ENCODE measurements around the gene SLTM.

- TF ChIP-seq CTCF (IDR thresholded peaks at IDR 0.05; ENCODE audit: insufficient read depth, low read depth, low read length) (no peak), EZH2 (IDR thresholded peaks at IDR 0.05; ENCODE audit: insufficient read depth, low read length) (no peak)
Observed at GRCh38 chr15:58918239-58918638, 15.2 kb downstream of the SLTM start.
